ENCODE measurements around the gene ZNF280D.
"Not testable (repeated sequence)": the region's sequence is repeated elsewhere in the genome, so short reads cannot be mapped to it uniquely, and the experiment has no call there.

ZNF280D gene

DNA sequence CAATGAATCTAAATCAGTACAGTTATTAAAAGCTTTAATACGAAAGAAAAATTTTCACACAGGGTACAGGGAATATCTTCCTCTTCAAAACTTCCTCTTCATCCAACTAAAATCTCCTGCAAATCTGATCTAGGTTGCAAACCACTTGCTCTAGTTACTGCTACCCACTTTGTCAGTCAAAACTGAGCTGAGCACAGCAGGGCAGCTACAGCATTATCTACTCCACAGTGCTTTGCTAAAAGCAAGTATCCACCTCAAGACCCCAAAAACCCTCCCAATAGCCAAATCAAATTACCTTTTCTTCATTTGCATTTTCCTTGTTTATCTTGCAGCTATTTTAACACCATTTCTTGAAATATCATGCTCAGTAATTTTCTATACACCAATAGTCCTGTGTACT is 14.7 kb downstream of the ZNF280D start:
- H3K4me3 ChIP-seq, result no peak overlapping the region
- no peak overlapping the region for H3K9ac ChIP-seq (ENCODE audit: insufficient read length)
- no peaks in the 10 kb centered on the region; the same call in 1 of the 2 replicates for H3K9me3 ChIP-seq (ENCODE audit: low read depth, low read length)
- no peak for DNase-seq (ENCODE audit: low read depth, low spot score)
- TF ChIP-seq FOXP2 (optimal IDR thresholded peaks at IDR 0.05; ENCODE audit: control extremely low read depth, extremely low read length, insufficient read depth), result no peak
- no peak for TF ChIP-seq EZH2 (IDR thresholded peaks at IDR 0.05)
- no peak for TF ChIP-seq POLR2AphosphoS5 (IDR thresholded peaks at IDR 0.05; ENCODE audit: borderline replicate concordance, low read depth, low read length)
- no peak overlapping the region for H3K27ac ChIP-seq
- peaks cover 7% of the 10 kb centered on the region for H3K36me3 ChIP-seq (ENCODE audit: insufficient read depth, low read length)

DNA sequence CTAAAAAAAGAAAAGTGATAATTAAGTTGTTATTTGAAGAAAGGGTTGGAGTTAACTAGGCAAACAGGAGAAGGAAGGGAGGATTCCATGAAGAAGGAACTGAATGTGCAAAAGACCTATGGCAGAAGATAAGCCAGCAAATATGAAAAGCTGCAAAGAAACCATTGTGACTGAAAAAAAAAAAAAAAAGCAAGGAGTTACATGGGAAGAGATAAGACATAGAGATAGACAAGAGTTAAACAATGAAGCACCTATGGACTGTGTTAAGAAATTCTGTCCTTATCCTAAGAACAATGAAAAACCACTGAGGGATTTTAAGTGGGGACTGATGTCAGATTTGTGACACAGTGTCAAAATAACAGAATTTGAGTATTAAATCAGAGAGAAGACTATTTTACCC is 17.0 kb downstream of the ZNF280D start:
- no peak for DNase-seq (ENCODE audit: low read depth, low spot score)
- Histone ChIP-seq H3K9me3 (ENCODE audit: low read depth, low read length) (peaks cover 3% of the 10 kb centered on the region; the same call in 1 of the 2 replicates), H3K36me3 (ENCODE audit: insufficient read depth, low read length) (0 out of 2 replicates have a peak, but pooled peaks cover 3% of the 10 kb centered on the region), H3K4me3 (no peak overlapping the region), H3K27ac (no peak overlapping the region), H3K9ac (ENCODE audit: insufficient read length) (no peak overlapping the region)
- TF ChIP-seq EZH2 (IDR thresholded peaks at IDR 0.05), result no peak

DNA sequence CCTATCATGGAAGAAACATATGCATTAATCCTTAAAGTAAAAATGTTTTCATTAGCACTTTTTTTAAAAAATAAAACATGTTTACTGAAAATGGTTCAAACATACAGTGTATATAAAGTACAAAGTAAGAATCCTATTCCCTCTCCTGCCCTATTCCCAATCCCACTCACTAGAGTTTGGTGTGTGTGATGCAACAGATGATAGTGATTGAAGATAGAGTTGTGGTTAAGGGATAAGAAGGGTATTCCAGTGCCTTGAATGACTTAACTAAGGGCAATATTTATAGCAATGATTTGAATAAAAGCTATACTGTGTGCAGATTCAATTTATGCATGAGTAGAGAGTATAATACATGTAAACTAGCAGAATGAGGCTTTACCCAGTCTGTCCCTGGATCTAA is 18.1 kb downstream of the ZNF280D start:
- TF ChIP-seq POLR2AphosphoS5 (IDR thresholded peaks at IDR 0.05; ENCODE audit: borderline replicate concordance, low read depth, low read length) (no peak), EZH2 (IDR thresholded peaks at IDR 0.05) (no peak), FOXP2 (optimal IDR thresholded peaks at IDR 0.05; ENCODE audit: control extremely low read depth, extremely low read length, insufficient read depth) (no peak)
- Histone ChIP-seq H3K4me3 (no peak overlapping the region; the same call in 1 of the 2 replicates), H3K9me3 (ENCODE audit: low read depth, low read length) (peaks cover 3% of the 10 kb centered on the region; the same call in 1 of the 2 replicates), H3K9ac (ENCODE audit: insufficient read length) (no peak overlapping the region), H3K27ac (peak overlapping the region; percentile 82), H3K36me3 (ENCODE audit: insufficient read depth, low read length) (0 out of 2 replicates have a peak, but pooled peaks cover 3% of the 10 kb centered on the region)
- DNase-seq (ENCODE audit: low read depth, low spot score), result peak; percentile 51

DNA sequence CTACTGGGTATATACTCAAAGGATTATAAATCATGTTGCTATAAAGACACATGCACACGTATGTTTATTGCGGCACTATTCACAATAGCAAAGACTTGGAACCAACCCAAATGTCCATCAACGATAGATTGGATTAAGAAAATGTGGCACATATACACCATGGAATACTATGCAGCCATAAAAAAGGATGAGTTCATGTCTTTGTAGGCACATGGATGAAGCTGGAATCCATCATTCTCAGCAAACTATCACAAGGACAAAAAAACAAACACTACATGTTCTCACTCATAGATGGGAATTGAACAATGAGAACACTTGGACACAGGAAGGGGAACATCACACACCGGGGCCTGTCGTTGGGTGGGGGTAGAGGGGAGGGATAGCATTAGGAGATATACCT is 23.8 kb downstream of the ZNF280D start:
- not testable (repeated sequence) for H3K4me3 ChIP-seq; H3K36me3 ChIP-seq (ENCODE audit: insufficient read depth, low read length); H3K9ac ChIP-seq (ENCODE audit: insufficient read length); DNase-seq (ENCODE audit: low read depth, low spot score); H3K9me3 ChIP-seq (ENCODE audit: low read depth, low read length); H3K27ac ChIP-seq

DNA sequence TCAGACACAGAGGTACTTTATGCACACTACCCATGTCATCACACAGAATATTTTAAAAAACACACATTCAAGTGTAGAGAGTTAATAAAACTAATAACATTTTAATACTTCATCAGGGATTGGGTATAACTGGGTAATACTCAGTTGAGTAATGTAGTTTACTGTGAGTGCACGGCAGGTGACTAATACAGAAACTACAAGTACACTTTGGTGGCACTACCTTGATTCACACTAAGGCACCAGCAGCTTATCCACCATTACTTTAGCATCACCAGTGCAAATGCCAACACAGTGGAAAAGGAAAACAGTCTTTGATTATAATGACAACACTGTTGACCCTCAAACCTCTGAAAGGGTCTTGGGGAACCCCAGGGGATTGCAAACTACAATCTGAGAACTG is 33.6 kb downstream of the ZNF280D start:
- H3K9me3 ChIP-seq (ENCODE audit: low read depth, low read length), result no peaks in the 10 kb centered on the region
- H3K4me3 ChIP-seq, result no peak overlapping the region
- no peak overlapping the region for H3K27ac ChIP-seq
- H3K9ac ChIP-seq (ENCODE audit: insufficient read length), result no peak overlapping the region
- DNase-seq (ENCODE audit: low read depth, low spot score), result no peak
- no peak for TF ChIP-seq POLR2AphosphoS5 (IDR thresholded peaks at IDR 0.05; ENCODE audit: borderline replicate concordance, low read depth, low read length)
- TF ChIP-seq FOXP2 (optimal IDR thresholded peaks at IDR 0.05; ENCODE audit: control extremely low read depth, extremely low read length, insufficient read depth), result no peak
- TF ChIP-seq EZH2 (IDR thresholded peaks at IDR 0.05), result no peak
- H3K36me3 ChIP-seq (ENCODE audit: insufficient read depth, low read length), result peaks cover 51% of the 10 kb centered on the region

DNA sequence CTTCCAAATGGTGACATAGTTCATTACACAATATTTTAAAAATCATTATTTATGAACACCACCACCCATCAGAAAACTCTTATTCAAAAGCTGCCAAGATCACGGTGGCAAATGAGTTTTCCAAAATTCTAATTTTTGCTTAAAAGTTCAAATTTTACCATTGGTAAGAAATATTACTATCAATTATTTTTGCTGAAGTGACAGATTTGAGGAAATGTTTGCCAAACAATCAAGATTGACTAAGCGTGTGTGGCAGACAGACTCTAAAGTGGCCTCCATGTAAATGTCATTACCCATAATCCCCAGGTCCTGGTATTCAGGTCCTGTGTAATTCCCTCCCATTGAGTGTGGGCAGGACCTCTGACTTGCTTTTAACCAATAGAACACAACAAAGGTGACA is 35.0 kb downstream of the ZNF280D start:
- Histone ChIP-seq H3K9ac (ENCODE audit: insufficient read length) (no peak overlapping the region), H3K9me3 (ENCODE audit: low read depth, low read length) (no peaks in the 10 kb centered on the region), H3K4me3 (no peak overlapping the region), H3K36me3 (ENCODE audit: insufficient read depth, low read length) (peaks cover 38% of the 10 kb centered on the region), H3K27ac (no peak overlapping the region)
- TF ChIP-seq FOXP2 (optimal IDR thresholded peaks at IDR 0.05; ENCODE audit: control extremely low read depth, extremely low read length, insufficient read depth), result no peak
- TF ChIP-seq EZH2 (IDR thresholded peaks at IDR 0.05), result no peak
- no peak for TF ChIP-seq POLR2AphosphoS5 (IDR thresholded peaks at IDR 0.05; ENCODE audit: borderline replicate concordance, low read depth, low read length)
- no peak for DNase-seq (ENCODE audit: low read depth, low spot score)

DNA sequence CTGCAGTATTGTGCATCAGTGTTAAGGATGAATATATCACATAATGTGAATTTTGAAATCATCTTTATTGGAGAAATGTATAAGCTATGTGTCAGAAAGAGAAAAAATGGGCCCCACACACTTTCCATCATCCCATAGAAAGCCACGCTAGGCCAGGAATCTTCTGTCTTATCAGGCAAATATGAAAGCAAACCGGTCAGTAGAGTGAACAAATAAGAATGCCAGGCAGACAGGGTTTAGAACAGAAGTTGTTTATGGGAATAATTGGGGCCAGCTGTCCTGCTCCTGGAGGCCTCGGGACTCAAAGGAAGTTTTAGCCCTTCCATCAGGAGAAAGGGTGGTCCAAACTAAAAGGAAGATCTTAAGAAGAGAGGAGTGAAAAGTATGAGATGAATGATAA is 39.5 kb downstream of the ZNF280D start:
- Histone ChIP-seq H3K36me3 (ENCODE audit: insufficient read depth, low read length) (peaks cover 14% of the 10 kb centered on the region), H3K27ac (no peak overlapping the region), H3K4me3 (no peak overlapping the region), H3K9ac (ENCODE audit: insufficient read length) (no peak overlapping the region), H3K9me3 (ENCODE audit: low read depth, low read length) (no peaks in the 10 kb centered on the region)
- TF ChIP-seq POLR2AphosphoS5 (IDR thresholded peaks at IDR 0.05; ENCODE audit: borderline replicate concordance, low read depth, low read length) (no peak), FOXP2 (optimal IDR thresholded peaks at IDR 0.05; ENCODE audit: control extremely low read depth, extremely low read length, insufficient read depth) (no peak), EZH2 (IDR thresholded peaks at IDR 0.05) (no peak)
- no peak for DNase-seq (ENCODE audit: low read depth, low spot score)

DNA sequence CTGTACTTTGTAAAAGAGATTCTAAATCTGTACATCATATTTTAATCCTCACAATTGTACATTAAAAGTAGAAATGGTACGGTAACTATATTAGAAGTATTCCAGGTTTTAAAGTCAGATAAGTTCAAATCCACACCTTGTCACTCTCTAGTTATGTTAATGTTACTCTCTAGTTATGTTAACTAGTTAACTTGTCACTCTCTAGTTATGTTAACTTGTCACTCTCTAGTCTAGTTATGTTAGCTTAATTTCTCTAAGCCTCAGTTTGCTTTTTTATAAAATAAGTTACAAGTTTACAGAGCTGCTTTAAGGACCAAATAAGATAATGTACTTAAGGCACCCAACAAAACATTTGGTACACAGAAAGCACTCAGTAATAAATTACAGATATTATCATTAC is 42.6 kb downstream of the ZNF280D start:
- Histone ChIP-seq H3K9me3 (ENCODE audit: low read depth, low read length) (no peaks in the 10 kb centered on the region), H3K36me3 (ENCODE audit: insufficient read depth, low read length) (0 out of 2 replicates have a peak, but pooled peaks cover 3% of the 10 kb centered on the region), H3K9ac (ENCODE audit: insufficient read length) (no peak overlapping the region), H3K27ac (no peak overlapping the region), H3K4me3 (no peak overlapping the region)
- no peak for DNase-seq (ENCODE audit: low read depth, low spot score)
- no peak for TF ChIP-seq POLR2AphosphoS5 (IDR thresholded peaks at IDR 0.05; ENCODE audit: borderline replicate concordance, low read depth, low read length)
- TF ChIP-seq FOXP2 (optimal IDR thresholded peaks at IDR 0.05; ENCODE audit: control extremely low read depth, extremely low read length, insufficient read depth), result no peak
- no peak for TF ChIP-seq EZH2 (IDR thresholded peaks at IDR 0.05)

DNA sequence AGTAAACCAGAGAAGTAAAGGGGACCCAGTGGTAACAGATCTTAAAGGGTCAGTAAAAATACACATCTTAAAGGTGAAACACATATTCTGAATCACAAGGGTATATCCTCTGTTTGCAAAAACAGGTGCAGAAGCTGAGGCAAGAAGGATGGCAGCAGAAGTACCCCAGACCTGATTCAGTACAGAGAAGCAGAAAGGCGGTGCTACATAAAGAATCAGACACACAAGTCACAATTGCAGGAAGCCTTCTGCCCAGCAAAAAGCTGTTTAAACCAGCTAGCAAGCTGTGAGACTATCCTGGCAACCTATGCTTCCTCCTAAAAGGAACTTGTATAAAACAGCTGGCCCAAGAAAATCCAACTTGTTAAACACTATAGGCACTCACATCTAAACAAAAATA is 49.4 kb downstream of the ZNF280D start:
- no peak overlapping the region for H3K27ac ChIP-seq
- H3K9me3 ChIP-seq (ENCODE audit: low read depth, low read length), result no peaks in the 10 kb centered on the region
- H3K4me3 ChIP-seq, result no peak overlapping the region
- TF ChIP-seq FOXP2 (optimal IDR thresholded peaks at IDR 0.05; ENCODE audit: control extremely low read depth, extremely low read length, insufficient read depth) (no peak), POLR2AphosphoS5 (IDR thresholded peaks at IDR 0.05; ENCODE audit: borderline replicate concordance, low read depth, low read length) (no peak), EZH2 (IDR thresholded peaks at IDR 0.05) (no peak)
- no peak for DNase-seq (ENCODE audit: low read depth, low spot score)
- H3K36me3 ChIP-seq (ENCODE audit: insufficient read depth, low read length), result peaks cover 6% of the 10 kb centered on the region; the same call in 1 of the 2 replicates
- H3K9ac ChIP-seq (ENCODE audit: insufficient read length), result no peak overlapping the region

Measured in SK-N-MC (cell line).